NCI-H1048 (cell line): ENCODE data around the gene WRAP73.
A peak's percentile ranks its signal among the peaks of the same experiment; 100 is the strongest.

Experiments used
- DNase-seq: peaks from one replicate; lab custom pipeline; 2025; lab: John Stamatoyannopoulos, UW

WRAP73 gene

DNA sequence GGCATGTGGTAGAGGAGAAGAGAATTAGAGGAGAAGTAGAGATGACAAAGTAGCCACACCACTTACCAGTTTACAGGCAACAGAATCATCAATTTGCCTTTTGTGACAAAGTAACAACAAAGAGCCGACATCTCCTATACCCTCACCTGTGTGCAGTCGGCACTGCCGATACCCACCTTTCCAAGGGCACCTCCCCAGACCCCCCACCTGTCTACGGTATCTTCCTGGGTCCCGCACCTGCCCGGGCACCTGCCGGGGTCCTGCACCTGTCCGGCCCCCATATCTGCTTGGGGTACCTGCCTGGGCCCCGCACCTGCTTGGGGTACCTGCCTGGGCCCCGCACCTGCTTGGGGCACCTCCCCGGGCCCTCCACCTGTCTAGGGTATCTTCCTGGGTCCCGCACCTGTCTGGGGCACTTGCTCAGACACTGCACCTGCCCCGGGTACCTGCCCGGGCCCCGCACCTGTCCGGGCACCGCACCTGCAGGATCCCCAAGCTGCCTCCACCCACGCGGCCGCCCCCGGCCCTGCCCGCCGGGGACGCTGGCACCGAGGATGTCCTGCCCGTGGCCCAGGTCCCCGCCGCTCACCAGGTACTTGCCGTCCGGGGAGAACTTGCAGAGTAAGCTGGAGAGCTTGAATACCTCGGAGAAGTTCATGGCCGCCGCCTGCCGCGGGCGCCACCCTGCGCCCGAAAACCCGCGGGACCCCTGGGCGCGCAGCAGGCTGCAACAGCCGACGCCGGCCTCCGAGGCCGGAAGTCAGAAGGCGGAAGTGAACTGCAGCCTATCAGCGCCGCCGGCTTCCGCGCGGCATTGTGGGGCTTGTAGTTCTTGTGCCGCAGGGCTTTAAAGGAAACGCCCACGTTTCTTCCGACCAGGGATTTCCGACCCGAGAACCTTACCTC, at the start of gene WRAP73:
Gene WRAP73 (minus strand): TSS at position 762 of the 906 bp plus-strand sequence. CDS start 104 bp downstream, at position 658.
- DNase-seq = peak; percentile 88

GRCh38 chr1:3699596-3699995, 49.7 kb upstream of the WRAP73 start:
- no peak for DNase-seq

DNA sequence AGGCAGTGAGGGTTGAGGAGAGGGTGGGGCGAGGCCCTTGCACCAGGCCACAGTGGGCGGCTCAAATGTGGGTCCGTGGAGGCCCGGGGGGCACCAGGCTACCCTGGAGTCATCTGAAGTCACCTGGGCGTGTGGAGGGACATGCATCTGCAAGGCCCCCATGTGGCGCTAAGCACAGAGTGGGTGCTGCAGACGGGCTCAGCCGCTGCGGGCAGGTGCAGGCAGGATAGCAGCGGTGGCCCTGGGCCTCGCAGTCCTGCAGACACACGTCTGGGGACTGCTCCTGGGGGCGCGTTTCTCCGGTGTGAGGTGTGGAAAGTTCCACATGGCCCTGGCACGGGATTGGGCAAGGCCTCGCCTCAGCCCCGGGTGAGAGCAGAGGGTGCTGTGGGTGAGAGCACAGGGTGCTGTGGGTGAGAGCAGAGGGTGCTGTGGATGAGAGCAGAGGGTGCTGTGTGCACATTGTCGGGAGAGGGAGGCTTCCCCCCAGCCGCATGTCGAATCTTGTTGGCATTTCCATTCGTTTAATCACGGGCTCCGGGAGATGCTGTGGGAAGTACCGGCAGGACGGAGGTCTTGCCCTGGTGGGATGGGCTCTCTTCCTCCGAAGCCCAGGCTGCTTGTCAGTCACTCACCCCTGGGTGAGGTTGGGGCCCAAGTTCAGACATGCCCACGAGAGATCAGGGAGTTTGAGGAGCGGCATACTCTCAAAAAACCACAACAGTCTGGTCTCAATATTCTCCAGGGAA, 48.9 kb upstream of the WRAP73 start:
- no peak for DNase-seq

GRCh38 chr1:3697810-3698209, 47.9 kb upstream of the WRAP73 start:
- no peak for DNase-seq

GRCh38 chr1:3697104-3697503, 47.2 kb upstream of the WRAP73 start:
- no peak for DNase-seq

GRCh38 chr1:3696689-3697088, 46.8 kb upstream of the WRAP73 start:
- no peak for DNase-seq

DNA sequence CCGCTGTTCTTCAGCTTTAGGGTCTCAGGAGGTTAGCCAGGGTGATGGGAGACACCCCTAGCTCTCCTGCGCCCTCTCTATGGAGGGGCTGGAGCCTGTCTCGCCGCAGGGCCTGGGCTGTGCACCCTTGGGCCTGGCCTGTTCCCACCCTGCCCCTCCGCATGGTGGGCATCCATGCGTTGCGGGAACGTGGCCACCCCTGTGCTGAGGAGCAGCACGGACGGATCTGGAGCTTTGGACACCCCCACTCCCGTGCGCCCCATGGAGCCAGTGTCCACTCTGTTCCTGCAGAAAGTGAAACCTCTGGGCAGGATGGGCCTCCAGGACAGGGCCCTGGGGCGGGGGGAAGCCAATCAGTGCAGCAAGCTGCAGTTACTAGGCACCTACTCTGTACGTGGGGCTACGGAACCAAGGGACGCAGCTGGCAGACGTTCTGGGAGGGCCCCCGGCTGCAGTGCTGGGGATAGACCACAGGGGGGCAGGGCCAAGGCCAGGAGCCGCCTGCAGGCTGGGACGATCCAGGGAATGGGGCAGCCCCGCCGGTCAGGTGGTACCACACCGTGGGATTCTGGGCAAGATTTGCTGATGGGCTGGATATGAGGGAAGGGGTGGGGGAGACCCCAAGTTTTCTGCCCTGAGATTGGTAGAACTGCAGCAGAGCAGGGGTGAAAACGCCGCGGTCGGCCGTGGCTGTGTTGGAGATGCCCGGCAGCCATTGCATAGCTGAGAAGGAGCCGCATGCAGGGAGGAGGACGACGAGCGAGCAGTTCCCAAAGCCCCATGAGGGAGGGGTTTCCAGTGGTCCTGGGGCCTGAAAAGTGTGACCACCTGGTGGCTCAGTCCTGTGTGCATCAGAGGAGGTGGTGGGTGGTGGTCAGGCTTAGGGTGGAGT, 45.7 kb upstream of the WRAP73 start:
- DNase-seq = no peak

GRCh38 chr1:3693321-3693720, 43.4 kb upstream of the WRAP73 start:
- DNase-seq = no peak

DNA sequence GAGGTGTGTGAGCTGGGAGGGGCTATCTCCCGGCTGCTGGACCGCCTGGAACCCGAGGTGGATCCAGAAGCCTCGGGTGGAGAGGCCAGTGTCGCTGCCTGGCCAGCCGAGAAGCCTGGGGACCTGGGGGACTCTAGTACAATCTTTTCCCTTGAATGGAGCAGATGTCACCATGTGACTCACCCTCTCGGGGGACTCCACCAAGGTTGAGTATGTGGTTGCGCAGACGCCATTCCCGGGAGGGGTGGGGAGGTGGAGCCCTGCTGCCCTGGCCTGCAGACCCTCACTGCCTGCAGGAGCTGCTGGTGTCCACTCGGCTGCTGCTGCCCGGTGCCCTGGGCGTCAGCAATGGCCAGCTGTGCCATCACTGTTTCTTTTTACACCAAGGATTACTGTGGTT, 42.7 kb upstream of the WRAP73 start:
- no peak for DNase-seq

GRCh38 chr1:3691421-3692204, 41.7 kb upstream of the WRAP73 start:
- DNase-seq = no peak

GRCh38 chr1:3690282-3691065, 40.6 kb upstream of the WRAP73 start:
- DNase-seq = no peak

- DNase-seq = no peak
Observed at GRCh38 chr1:3689138-3689750, 39.3 kb upstream of the WRAP73 start.

GRCh38 chr1:3688356-3689137, 38.6 kb upstream of the WRAP73 start:
- no peak for DNase-seq

DNA sequence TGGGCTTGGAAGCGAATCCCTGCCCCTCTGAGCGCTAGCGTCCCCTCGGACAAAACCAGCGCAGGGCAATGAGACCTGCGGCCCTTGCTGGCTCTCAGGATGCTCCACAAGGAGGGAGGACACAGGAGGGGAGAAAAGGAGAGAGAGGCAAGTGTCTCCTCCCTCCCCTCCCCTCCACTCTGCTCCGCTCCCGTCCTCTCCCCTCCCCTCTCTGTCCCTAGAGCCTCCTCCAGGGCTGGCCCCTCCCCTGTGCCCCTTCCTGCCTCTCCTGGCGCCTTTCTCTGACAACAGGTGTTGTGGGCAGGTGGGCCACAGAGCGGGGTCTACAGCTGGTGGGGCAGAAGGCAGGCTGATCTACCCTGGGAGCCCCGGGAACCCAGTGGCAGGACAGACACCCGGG, 37.6 kb upstream of the WRAP73 start:
- no peak for DNase-seq

- DNase-seq = no peak
Observed at GRCh38 chr1:3685906-3686305, 36.0 kb upstream of the WRAP73 start.

DNA sequence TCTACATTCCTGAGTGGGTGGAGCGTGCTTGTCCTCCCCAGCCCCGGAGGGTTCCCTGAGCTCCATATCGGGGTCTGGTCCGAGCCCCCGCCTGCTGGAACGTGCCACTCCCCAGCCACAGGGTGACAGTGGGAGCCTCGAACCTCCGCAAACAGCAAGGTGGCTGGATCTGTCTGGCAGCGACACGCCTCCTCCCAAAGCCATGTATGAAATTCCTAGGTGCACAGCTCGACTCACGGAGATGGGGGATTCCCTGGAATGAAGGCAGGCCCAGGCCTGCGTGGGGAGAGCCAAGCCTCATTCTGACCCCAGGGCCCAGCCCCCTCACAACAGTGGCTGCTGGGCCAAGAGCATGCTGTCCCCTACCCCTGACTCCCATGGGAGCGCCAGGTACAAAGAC, 35.3 kb upstream of the WRAP73 start:
- no peak for DNase-seq

GRCh38 chr1:3683992-3684391, 34.1 kb upstream of the WRAP73 start:
- no peak for DNase-seq

DNA sequence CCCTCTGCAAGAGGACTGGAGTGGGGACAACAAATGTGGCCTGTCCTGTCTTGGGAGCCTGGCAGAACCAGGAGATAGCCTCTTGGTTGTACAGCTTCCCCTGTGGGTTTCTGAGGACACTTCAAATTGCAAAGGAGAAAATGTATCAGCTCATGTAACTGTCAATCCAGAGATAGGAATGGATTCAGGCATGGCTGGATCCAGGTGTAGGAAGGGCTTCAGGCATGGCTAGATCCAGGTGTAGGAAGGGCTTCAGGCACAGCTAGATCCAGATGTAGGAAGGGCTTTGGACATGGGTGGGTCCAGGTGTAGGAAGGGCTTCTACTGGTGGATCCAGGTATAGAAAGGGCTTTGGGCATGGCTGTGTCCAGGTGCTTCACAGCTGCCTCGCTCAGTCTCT, 33.3 kb upstream of the WRAP73 start:
- DNase-seq = no peak
